H1 (cell line): Measurements from ENCODE around the gene KCNQ1. TPM values are rescaled to one million over a fixed set of nuclear protein-coding genes. Genes with fewer than 3 reads are reported as not detected.

Experiments used
- CTCF ChIA-PET: fragments of 300-600 bp; sonication (Branson Sonifier 250); formaldehyde crosslinking; loops from one replicate; lab custom pipeline; 2021; ENCODE audit not compliant: partially characterized antibody; lab: Charles Lee
- POLR2A ChIA-PET: fragments of 300-600 bp; sonication (Branson Sonifier 250); formaldehyde crosslinking; loops from one replicate; lab custom pipeline; 2021; ENCODE audit warnings: inconsistent platforms; ENCODE audit not compliant: partially characterized antibody; lab: Charles Lee
- DNase-seq, 2 experiments: peaks; one replicate each; pipeline versions ENCODE4 v3.0.0 to v3.0.0-alpha.2; 2010 to 2022; ENCODE audit warnings: low spot score in 2 of 2, low read depth in 1 of 2, mixed read lengths in 1 of 2
- FAIRE-seq: peaks from 2 replicates; lab custom pipeline; 2011; peaks lifted over from hg19 to GRCh38; lab: Jason Lieb, UNC
- H2AFZ ChIP-seq: 2 replicates; pipeline ENCODE4 v1.8.1; 2012; ENCODE audit warnings: low read length, inconsistent platforms
- H2AK5ac ChIP-seq: 2 replicates; pipeline ENCODE4 v1.6.1; 2013; ENCODE audit warnings: low read depth, low read length
- H2BK120ac ChIP-seq: replicated peaks from 2 replicates; pipeline ENCODE3; 2013; ENCODE audit warnings: low read depth, low read length, inconsistent platforms
- H2BK12ac ChIP-seq: 2 replicates; pipeline ENCODE4 v1.6.1; 2013; ENCODE audit warnings: low read depth, low read length
- H2BK15ac ChIP-seq: 2 replicates; pipeline ENCODE4 v1.6.1; 2013; ENCODE audit warnings: low read length
- H2BK20ac ChIP-seq: 2 replicates; pipeline ENCODE4 v1.6.1; 2013; ENCODE audit warnings: low read length
- H2BK5ac ChIP-seq: 2 replicates; pipeline ENCODE4 v1.6.1; 2013; ENCODE audit warnings: low read depth, low read length
- H3K14ac ChIP-seq: 2 replicates; pipeline ENCODE4 v1.6.1; 2013; ENCODE audit warnings: inconsistent platforms; ENCODE audit not compliant: insufficient read length
- H3K18ac ChIP-seq: 2 replicates; pipeline ENCODE4 v1.6.1; 2013; ENCODE audit warnings: low read length; ENCODE audit errors: extremely low read depth
- H3K23ac ChIP-seq: 2 replicates; pipeline ENCODE4 v1.6.1; 2013; ENCODE audit warnings: inconsistent platforms; ENCODE audit not compliant: insufficient read length
- H3K23me2 ChIP-seq: 2 replicates; pipeline ENCODE4 v1.6.1; 2013; ENCODE audit warnings: low read depth, low read length
- H3K27ac ChIP-seq: 2 replicates; pipeline ENCODE4 v1.6.1; 2011; ENCODE audit warnings: low read depth, low read length, inconsistent platforms
- H3K27me3 ChIP-seq, 4 experiments: replicated peaks in 1 of 4; 1 replicate in 1 of 4; 2 replicates in 3 of 4; pipeline versions ENCODE4 v1.6.1 to v1.8.1; 2011 to 2013; ENCODE audit warnings: low read length in 3 of 4, mild to moderate bottlenecking in 3 of 4, inconsistent platforms in 2 of 4, mixed read lengths in 2 of 4, moderate library complexity in 1 of 4; ENCODE audit not compliant: control insufficient read depth in 3 of 4, insufficient read depth in 3 of 4; ENCODE audit errors: extremely low read depth in 1 of 4
- H3K36me3 ChIP-seq, 4 experiments: 2 replicates each; pipeline versions ENCODE4 v1.6.1 to v1.8.1; 2011 to 2013; ENCODE audit warnings: mild to moderate bottlenecking in 4 of 4, low read length in 3 of 4, moderate library complexity in 2 of 4, control low read depth in 1 of 4, inconsistent platforms in 1 of 4; ENCODE audit not compliant: insufficient read depth in 4 of 4, control insufficient read depth in 2 of 4
- H3K4ac ChIP-seq: replicated peaks from 2 replicates; pipeline ENCODE3; 2013; ENCODE audit warnings: low read length, low read depth, mixed read lengths, inconsistent platforms; ENCODE audit not compliant: insufficient read length
- H3K4me1 ChIP-seq, 4 experiments: replicated peaks in 1 of 4; 1 replicate in 1 of 4; 2 replicates in 3 of 4; pipeline versions ENCODE4 v1.6.1 to v1.8.1; 2011 to 2013; ENCODE audit warnings: low read length in 3 of 4, inconsistent platforms in 2 of 4, mixed read lengths in 1 of 4; ENCODE audit not compliant: insufficient read depth in 4 of 4, control insufficient read depth in 3 of 4
- H3K4me2 ChIP-seq, 2 experiments: 2 replicates each; pipeline versions ENCODE4 v1.6.1 to v1.8.1; 2011 to 2013; ENCODE audit warnings: low read depth in 2 of 2, low read length in 2 of 2, control low read depth in 1 of 2, inconsistent platforms in 1 of 2, mild to moderate bottlenecking in 1 of 2; ENCODE audit not compliant: insufficient read depth in 1 of 2
- H3K4me3 ChIP-seq, 4 experiments: fragments of 200-600, 300-600 bp in 1 of 4; sonication (generic), shearing (Covaris generic), sonication (Bioruptor Twin) in 1 of 4; 2 replicates each; pipeline versions ENCODE4 v1.5.1 to v1.8.1; 2011 to 2016; ENCODE audit warnings: low read length in 4 of 4, low read depth in 3 of 4, control low read depth in 2 of 4, inconsistent platforms in 2 of 4, mild to moderate bottlenecking in 2 of 4, mixed read lengths in 1 of 4, moderate library complexity in 1 of 4; ENCODE audit not compliant: insufficient read depth in 2 of 4; ENCODE audit errors: extremely low read depth in 1 of 4
- H3K56ac ChIP-seq: replicated peaks from 2 replicates; pipeline ENCODE3; 2013; ENCODE audit warnings: low read depth, mild to moderate bottlenecking, mixed read lengths, low read length, inconsistent platforms; ENCODE audit not compliant: insufficient read length
- H3K79me1 ChIP-seq: 2 replicates; pipeline ENCODE4 v1.6.1; 2013; ENCODE audit warnings: low read depth, low read length, control low read depth
- H3K79me2 ChIP-seq, 2 experiments: 2 replicates each; pipeline versions ENCODE4 v1.6.1 to v1.8.1; 2012 to 2013; ENCODE audit warnings: low read length in 2 of 2, mild to moderate bottlenecking in 2 of 2, inconsistent platforms in 1 of 2; ENCODE audit not compliant: insufficient read depth in 2 of 2, control insufficient read depth in 1 of 2
- H3K9ac ChIP-seq, 4 experiments: replicated peaks in 1 of 4; 1 replicate in 1 of 4; 2 replicates in 3 of 4; pipeline versions ENCODE4 v1.6.1 to v1.8.1; 2011 to 2013; ENCODE audit warnings: low read depth in 3 of 4, low read length in 3 of 4, control low read depth in 2 of 4, mild to moderate bottlenecking in 2 of 4, moderate library complexity in 2 of 4, inconsistent platforms in 1 of 4; ENCODE audit errors: extremely low read depth in 1 of 4
- H3K9me3 ChIP-seq, 2 experiments: 2 replicates each; pipeline versions ENCODE4 v1.6.1 to v1.8.1; 2012 to 2013; ENCODE audit warnings: mild to moderate bottlenecking in 2 of 2, moderate library complexity in 2 of 2, control low read depth in 1 of 2, inconsistent platforms in 1 of 2, low read depth in 1 of 2, low read length in 1 of 2, mixed read lengths in 1 of 2; ENCODE audit not compliant: insufficient read depth in 2 of 2
- H4K20me1 ChIP-seq, 2 experiments: replicated peaks in 1 of 2; 2 replicates each; pipeline versions ENCODE3 to v1.8.1; 2011 to 2013; ENCODE audit warnings: inconsistent platforms in 2 of 2, low read length in 2 of 2, mild to moderate bottlenecking in 1 of 2; ENCODE audit not compliant: insufficient read depth in 2 of 2, control insufficient read depth in 1 of 2
- H4K5ac ChIP-seq: 2 replicates; pipeline ENCODE4 v1.6.1; 2013; ENCODE audit warnings: low read length, low read depth, mixed read lengths, inconsistent platforms; ENCODE audit not compliant: insufficient read length
- H4K8ac ChIP-seq: 2 replicates; pipeline ENCODE4 v1.8.0; 2013; ENCODE audit warnings: mild to moderate bottlenecking, moderate library complexity, low read length, inconsistent platforms; ENCODE audit not compliant: insufficient read depth; ENCODE audit errors: extremely low read depth
- H4K91ac ChIP-seq: replicated peaks from 2 replicates; pipeline ENCODE3; 2013; ENCODE audit warnings: low read length, mixed read lengths, inconsistent platforms; ENCODE audit not compliant: insufficient read length
- RBBP5 ChIP-seq: IDR thresholded peaks from 2 replicates; pipeline ENCODE4 v1.7.1; 2012; ENCODE audit warnings: low read depth, mild to moderate bottlenecking, inconsistent platforms, low read length, moderate library complexity, borderline replicate concordance
- WGBS, 2 experiments: shearing (Covaris generic) in 1 of 2; methylation state at CpG; one replicate each; pipeline versions ENCODE4 v1.1.6 to v1.1.7; 2013 to 2015; ENCODE audit warnings: low lambda C conversion rate in 2 of 2, mixed read lengths in 2 of 2, inconsistent platforms in 1 of 2, low coverage in 1 of 2, missing lambda C conversion rate in 1 of 2; ENCODE audit not compliant: insufficient replicate concordance in 2 of 2, insufficient coverage in 1 of 2, insufficient read length in 1 of 2; ENCODE audit errors: extremely low coverage in 1 of 2, missing lambda C conversion rate in 1 of 2; 5-methylcytosine and 5-hydroxymethylcytosine counted together
- polyA plus RNA-seq, 7 experiments: library from polyadenylated mRNA; depleted of rRNA in 3 of 7; stranded (reverse) in 5 of 7; unstranded in 2 of 7; fragments of >200 nt in 5 of 7; fragments of 200-250 nt in 2 of 7; gene quantifications; 1 replicate in 5 of 7; 2 replicates in 1 of 7; 4 replicates in 1 of 7; pipeline versions ENCODE4 v1.2.1 to v1.2.3, GENCODE V29; 2011 to 2013; ENCODE audit warnings: missing spikeins in 2 of 7, mixed read lengths in 2 of 7
- total RNA-seq: library from RNA; stranded (reverse); fragmentation: NEBNext Ultra II Directional; extraction: Animal tissue kit (Norgen Biotek cat#: 25700); gene quantifications from 2 replicates; pipeline ENCODE4 v1.2.1, GENCODE V29; 2021

KCNQ1 gene
- total and polyA plus RNA-seq, 2 of the 8 experiments (the other 6 are each of a cell fraction or from before 2014, with no cell fraction given), result 1.9 to 2.0 TPM

- no peak for TF ChIP-seq RBBP5
- ChIA-PET CTCF (no interaction called here), POLR2A (no interaction called here)
- Histone ChIP-seq H3K9me3 (no peaks in the 10 kb centered on the region), H3K36me3 (no peaks in the 10 kb centered on the region), H2BK15ac (no peak overlapping the region), H3K4me1 (no peaks in the 10 kb centered on the region; a peak in 1 of 7 replicates), H3K79me2 (no peaks in the 10 kb centered on the region), H4K5ac (no peak overlapping the region), H3K79me1 (no peaks in the 10 kb centered on the region), H2BK5ac (no peak overlapping the region), H3K4me2 (no peak overlapping the region), H3K14ac (no peak overlapping the region), H2BK120ac (no peak overlapping the region), H3K9ac (no peak overlapping the region), H2BK12ac (no peak overlapping the region), H2AK5ac (no peak overlapping the region), H2AFZ (no peak overlapping the region), H4K20me1 (no peaks in the 10 kb centered on the region), H3K23ac (no peak overlapping the region), H3K18ac (no peak overlapping the region), H3K4ac (no peak overlapping the region), H3K23me2 (no peaks in the 10 kb centered on the region), H3K27ac (no peak overlapping the region), H3K27me3 (peaks cover 17 to 72% (median 43%) of the 10 kb centered on the region in 4 experiments), H4K91ac (no peak overlapping the region), H3K56ac (no peak overlapping the region), H4K8ac (no peak overlapping the region), H2BK20ac (no peak overlapping the region), H3K4me3 (no peak overlapping the region)
- no peak for FAIRE-seq
- no peak for DNase-seq
- WGBS, 2 experiments, result 87% methylated on average over 12 of the region's 12 CpGs; no CpG with 5 or more reads in 1 of the 2 experiments
These were observed 103.8 kb downstream of the KCNQ1 start for GRCh38 chr11:2548596-2548995.
